ENCODE measurements around the gene CYFIP2. TPM values are rescaled to one million over a fixed set of nuclear protein-coding genes. Genes with fewer than 3 reads are reported as not detected.

CYFIP2 gene
- total RNA-seq, 1 experiment from 2014 or later = 95.3 TPM

DNA sequence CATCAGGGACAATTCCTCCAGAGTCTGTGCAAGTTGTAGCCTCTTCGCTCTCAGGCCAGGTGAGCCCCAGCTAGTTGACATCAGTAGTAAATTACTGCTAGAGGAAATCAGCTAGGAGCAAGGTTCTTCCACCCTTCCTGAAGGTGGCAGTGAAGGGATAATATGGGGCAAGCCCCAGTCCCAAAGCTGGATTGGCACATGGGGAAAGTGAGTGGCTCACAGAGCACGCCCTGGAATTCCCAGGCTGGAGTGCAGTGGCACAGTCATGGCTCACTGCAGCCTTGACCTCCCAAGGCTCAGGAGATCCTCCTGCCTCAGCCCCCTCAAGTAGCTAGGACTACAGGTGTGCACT lies 82.1 kb downstream of the CYFIP2 start:
- POLR2A ChIA-PET = no interaction called here
- Mint-ChIP-seq H3K9me3 (no peaks in the 10 kb centered on the region), H3K27ac (no peak overlapping the region), H3K27me3 (ENCODE audit: low read depth) (no peaks in the 10 kb centered on the region), H3K4me3 (no peak overlapping the region), H3K36me3 (peaks cover 17% of the 10 kb centered on the region), H3K4me1 (no peaks in the 10 kb centered on the region)
- no peak for TF ChIP-seq ZNF138 (CRISPR knock-in tag; conservative IDR thresholded peaks at IDR 0.05)
- TF ChIP-seq, protein P1, sequence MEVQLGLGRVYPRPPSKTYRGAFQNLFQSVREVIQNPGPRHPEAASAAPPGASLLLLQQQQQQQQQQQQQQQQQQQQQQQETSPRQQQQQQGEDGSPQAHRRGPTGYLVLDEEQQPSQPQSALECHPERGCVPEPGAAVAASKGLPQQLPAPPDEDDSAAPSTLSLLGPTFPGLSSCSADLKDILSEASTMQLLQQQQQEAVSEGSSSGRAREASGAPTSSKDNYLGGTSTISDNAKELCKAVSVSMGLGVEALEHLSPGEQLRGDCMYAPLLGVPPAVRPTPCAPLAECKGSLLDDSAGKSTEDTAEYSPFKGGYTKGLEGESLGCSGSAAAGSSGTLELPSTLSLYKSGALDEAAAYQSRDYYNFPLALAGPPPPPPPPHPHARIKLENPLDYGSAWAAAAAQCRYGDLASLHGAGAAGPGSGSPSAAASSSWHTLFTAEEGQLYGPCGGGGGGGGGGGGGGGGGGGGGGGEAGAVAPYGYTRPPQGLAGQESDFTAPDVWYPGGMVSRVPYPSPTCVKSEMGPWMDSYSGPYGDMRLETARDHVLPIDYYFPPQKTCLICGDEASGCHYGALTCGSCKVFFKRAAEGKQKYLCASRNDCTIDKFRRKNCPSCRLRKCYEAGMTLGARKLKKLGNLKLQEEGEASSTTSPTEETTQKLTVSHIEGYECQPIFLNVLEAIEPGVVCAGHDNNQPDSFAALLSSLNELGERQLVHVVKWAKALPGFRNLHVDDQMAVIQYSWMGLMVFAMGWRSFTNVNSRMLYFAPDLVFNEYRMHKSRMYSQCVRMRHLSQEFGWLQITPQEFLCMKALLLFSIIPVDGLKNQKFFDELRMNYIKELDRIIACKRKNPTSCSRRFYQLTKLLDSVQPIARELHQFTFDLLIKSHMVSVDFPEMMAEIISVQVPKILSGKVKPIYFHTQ (CRISPR knock-in tag; IDR thresholded peaks at IDR 0.05) = no peak
- TF ChIP-seq FOXP1 (CRISPR knock-in tag; IDR thresholded peaks at IDR 0.05; ENCODE audit: borderline replicate concordance) = no peak
- TF ChIP-seq, protein P2, sequence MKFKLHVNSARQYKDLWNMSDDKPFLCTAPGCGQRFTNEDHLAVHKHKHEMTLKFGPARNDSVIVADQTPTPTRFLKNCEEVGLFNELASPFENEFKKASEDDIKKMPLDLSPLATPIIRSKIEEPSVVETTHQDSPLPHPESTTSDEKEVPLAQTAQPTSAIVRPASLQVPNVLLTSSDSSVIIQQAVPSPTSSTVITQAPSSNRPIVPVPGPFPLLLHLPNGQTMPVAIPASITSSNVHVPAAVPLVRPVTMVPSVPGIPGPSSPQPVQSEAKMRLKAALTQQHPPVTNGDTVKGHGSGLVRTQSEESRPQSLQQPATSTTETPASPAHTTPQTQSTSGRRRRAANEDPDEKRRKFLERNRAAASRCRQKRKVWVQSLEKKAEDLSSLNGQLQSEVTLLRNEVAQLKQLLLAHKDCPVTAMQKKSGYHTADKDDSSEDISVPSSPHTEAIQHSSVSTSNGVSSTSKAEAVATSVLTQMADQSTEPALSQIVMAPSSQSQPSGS (CRISPR knock-in tag; IDR thresholded peaks at IDR 0.05; ENCODE audit: borderline replicate concordance, low read depth) = no peak
- TF ChIP-seq HMGA2 (CRISPR knock-in tag; IDR thresholded peaks at IDR 0.05) = no peak
- TF ChIP-seq GRHL2 (CRISPR knock-in tag; IDR thresholded peaks at IDR 0.05; ENCODE audit: insufficient replicate concordance, severe bottlenecking) = no peak
- no peak for TF ChIP-seq FOXJ3 (CRISPR knock-in tag; IDR thresholded peaks at IDR 0.05; ENCODE audit: borderline replicate concordance)
- TF ChIP-seq, protein P3, sequence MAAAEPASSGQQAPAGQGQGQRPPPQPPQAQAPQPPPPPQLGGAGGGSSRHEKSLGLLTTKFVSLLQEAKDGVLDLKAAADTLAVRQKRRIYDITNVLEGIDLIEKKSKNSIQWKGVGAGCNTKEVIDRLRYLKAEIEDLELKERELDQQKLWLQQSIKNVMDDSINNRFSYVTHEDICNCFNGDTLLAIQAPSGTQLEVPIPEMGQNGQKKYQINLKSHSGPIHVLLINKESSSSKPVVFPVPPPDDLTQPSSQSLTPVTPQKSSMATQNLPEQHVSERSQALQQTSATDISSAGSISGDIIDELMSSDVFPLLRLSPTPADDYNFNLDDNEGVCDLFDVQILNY (CRISPR knock-in tag; IDR thresholded peaks at IDR 0.05) = no peak
- TF ChIP-seq, protein P4, sequence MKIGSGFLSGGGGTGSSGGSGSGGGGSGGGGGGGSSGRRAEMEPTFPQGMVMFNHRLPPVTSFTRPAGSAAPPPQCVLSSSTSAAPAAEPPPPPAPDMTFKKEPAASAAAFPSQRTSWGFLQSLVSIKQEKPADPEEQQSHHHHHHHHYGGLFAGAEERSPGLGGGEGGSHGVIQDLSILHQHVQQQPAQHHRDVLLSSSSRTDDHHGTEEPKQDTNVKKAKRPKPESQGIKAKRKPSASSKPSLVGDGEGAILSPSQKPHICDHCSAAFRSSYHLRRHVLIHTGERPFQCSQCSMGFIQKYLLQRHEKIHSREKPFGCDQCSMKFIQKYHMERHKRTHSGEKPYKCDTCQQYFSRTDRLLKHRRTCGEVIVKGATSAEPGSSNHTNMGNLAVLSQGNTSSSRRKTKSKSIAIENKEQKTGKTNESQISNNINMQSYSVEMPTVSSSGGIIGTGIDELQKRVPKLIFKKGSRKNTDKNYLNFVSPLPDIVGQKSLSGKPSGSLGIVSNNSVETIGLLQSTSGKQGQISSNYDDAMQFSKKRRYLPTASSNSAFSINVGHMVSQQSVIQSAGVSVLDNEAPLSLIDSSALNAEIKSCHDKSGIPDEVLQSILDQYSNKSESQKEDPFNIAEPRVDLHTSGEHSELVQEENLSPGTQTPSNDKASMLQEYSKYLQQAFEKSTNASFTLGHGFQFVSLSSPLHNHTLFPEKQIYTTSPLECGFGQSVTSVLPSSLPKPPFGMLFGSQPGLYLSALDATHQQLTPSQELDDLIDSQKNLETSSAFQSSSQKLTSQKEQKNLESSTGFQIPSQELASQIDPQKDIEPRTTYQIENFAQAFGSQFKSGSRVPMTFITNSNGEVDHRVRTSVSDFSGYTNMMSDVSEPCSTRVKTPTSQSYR (CRISPR knock-in tag; IDR thresholded peaks at IDR 0.05) = no peak
- no peak for TF ChIP-seq SOX15 (CRISPR knock-in tag; IDR thresholded peaks at IDR 0.05)
- TF ChIP-seq, protein P5, sequence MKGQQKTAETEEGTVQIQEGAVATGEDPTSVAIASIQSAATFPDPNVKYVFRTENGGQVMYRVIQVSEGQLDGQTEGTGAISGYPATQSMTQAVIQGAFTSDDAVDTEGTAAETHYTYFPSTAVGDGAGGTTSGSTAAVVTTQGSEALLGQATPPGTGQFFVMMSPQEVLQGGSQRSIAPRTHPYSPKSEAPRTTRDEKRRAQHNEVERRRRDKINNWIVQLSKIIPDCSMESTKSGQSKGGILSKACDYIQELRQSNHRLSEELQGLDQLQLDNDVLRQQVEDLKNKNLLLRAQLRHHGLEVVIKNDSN (CRISPR knock-in tag; IDR thresholded peaks at IDR 0.05) = no peak
- no peak for TF ChIP-seq ZNF263 (CRISPR knock-in tag; IDR thresholded peaks at IDR 0.05; ENCODE audit: low read depth)
- no peak for TF ChIP-seq TEAD4 (CRISPR knock-in tag; IDR thresholded peaks at IDR 0.05)
- no peak for TF ChIP-seq PRRX2 (CRISPR knock-in tag; IDR thresholded peaks at IDR 0.05)
- no peak for TF ChIP-seq NFE2L1 (CRISPR knock-in tag; IDR thresholded peaks at IDR 0.05)
- TF ChIP-seq, protein P6, sequence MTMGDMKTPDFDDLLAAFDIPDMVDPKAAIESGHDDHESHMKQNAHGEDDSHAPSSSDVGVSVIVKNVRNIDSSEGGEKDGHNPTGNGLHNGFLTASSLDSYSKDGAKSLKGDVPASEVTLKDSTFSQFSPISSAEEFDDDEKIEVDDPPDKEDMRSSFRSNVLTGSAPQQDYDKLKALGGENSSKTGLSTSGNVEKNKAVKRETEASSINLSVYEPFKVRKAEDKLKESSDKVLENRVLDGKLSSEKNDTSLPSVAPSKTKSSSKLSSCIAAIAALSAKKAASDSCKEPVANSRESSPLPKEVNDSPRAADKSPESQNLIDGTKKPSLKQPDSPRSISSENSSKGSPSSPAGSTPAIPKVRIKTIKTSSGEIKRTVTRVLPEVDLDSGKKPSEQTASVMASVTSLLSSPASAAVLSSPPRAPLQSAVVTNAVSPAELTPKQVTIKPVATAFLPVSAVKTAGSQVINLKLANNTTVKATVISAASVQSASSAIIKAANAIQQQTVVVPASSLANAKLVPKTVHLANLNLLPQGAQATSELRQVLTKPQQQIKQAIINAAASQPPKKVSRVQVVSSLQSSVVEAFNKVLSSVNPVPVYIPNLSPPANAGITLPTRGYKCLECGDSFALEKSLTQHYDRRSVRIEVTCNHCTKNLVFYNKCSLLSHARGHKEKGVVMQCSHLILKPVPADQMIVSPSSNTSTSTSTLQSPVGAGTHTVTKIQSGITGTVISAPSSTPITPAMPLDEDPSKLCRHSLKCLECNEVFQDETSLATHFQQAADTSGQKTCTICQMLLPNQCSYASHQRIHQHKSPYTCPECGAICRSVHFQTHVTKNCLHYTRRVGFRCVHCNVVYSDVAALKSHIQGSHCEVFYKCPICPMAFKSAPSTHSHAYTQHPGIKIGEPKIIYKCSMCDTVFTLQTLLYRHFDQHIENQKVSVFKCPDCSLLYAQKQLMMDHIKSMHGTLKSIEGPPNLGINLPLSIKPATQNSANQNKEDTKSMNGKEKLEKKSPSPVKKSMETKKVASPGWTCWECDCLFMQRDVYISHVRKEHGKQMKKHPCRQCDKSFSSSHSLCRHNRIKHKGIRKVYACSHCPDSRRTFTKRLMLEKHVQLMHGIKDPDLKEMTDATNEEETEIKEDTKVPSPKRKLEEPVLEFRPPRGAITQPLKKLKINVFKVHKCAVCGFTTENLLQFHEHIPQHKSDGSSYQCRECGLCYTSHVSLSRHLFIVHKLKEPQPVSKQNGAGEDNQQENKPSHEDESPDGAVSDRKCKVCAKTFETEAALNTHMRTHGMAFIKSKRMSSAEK (CRISPR knock-in tag; IDR thresholded peaks at IDR 0.05; ENCODE audit: borderline replicate concordance) = no peak
- ATAC-seq = no peak
- CTCF ChIA-PET = interaction anchor here (1.2 to 2.6 kb wide), 4 partner anchors 20 to 124 kb away, joined by 3 to 8 read pairs (median 5); no protein-coding TSS in a partner anchor
- DNase-seq (ENCODE audit: low spot score) = no peak

Data from WTC11 (cell line).